K562 (cell line): Measurements from ENCODE around the gene ADD3.

Experiments
- EHMT2 ChIP-seq: fragments of 450-650 bp; IDR thresholded peaks from 2 replicates; pipeline ENCODE4 v1.6.1; 2018; ENCODE audit warnings: antibody characterized with exemption
- ELF1 ChIP-seq: fragments of 200-800 bp; sonication (Bioruptor generic); IDR thresholded peaks from 2 replicates; pipeline ENCODE4 v1.6.1; 2016; ENCODE audit warnings: missing genetic modification characterization, missing compliant biosample characterization
- JUNB ChIP-seq: fragments of 450-650 bp; formaldehyde crosslinking; conservative IDR thresholded peaks from 2 replicates; pipeline ENCODE4 v1.4.0; 2020; ENCODE audit warnings: mild to moderate bottlenecking
- NCOA1 ChIP-seq: fragments of 450-650 bp; IDR thresholded peaks from 2 replicates; pipeline ENCODE4 v1.6.1; 2016; ENCODE audit warnings: low read depth
- YY1 ChIP-seq, 3 experiments: IDR thresholded peaks; 2 replicates each; pipeline ENCODE4 v1.6.1; 2011; ENCODE audit warnings: low read length in 2 of 3, mild to moderate bottlenecking in 2 of 3, moderate library complexity in 2 of 3, borderline replicate concordance in 1 of 3, control low read depth in 1 of 3, low read depth in 1 of 3; ENCODE audit not compliant: insufficient read depth in 3 of 3, insufficient replicate concordance in 2 of 3, control insufficient read depth in 1 of 3, insufficient read length in 1 of 3; ENCODE audit errors: extremely low read depth in 1 of 3
- ZFX ChIP-seq: sonication (generic); formaldehyde crosslinking; IDR thresholded peaks from 2 replicates; pipeline ENCODE4 v1.8.0; 2022; ENCODE audit warnings: mild to moderate bottlenecking, missing genetic modification reagents, moderate library complexity
- TF ChIP-seq, protein P1 (sequence below): fragments of 250-450 bp; sonication (Bioruptor Pico); IDR thresholded peaks from 2 replicates; pipeline ENCODE4 v1.8.0; 2022; ENCODE audit warnings: moderate library complexity, mild to moderate bottlenecking, inconsistent platforms
- TF ChIP-seq, protein P2 (sequence below): sonication (generic); formaldehyde crosslinking; IDR thresholded peaks from 2 replicates; pipeline ENCODE4 v1.8.0; 2022; ENCODE audit warnings: mild to moderate bottlenecking, low read depth, missing genetic modification reagents
- TF ChIP-seq, protein P3 (sequence below): sonication (generic); formaldehyde crosslinking; IDR thresholded peaks from 2 replicates; pipeline ENCODE4 v1.8.0; 2022; ENCODE audit warnings: mild to moderate bottlenecking, missing genetic modification reagents, borderline replicate concordance
- TF ChIP-seq, protein P4 (sequence below): sonication (generic); formaldehyde crosslinking; IDR thresholded peaks from 2 replicates; pipeline ENCODE4 v1.8.0; 2022; ENCODE audit warnings: missing genetic modification reagents, mild to moderate bottlenecking, borderline replicate concordance
- TF ChIP-seq, protein P5 (sequence below): sonication (generic); formaldehyde crosslinking; IDR thresholded peaks from 2 replicates; pipeline ENCODE4 v1.9.0; 2022; ENCODE audit warnings: mild to moderate bottlenecking, missing genetic modification reagents
- TF ChIP-seq, protein P6 (sequence below), 3 experiments: IDR thresholded peaks in 2 of 3; conservative IDR thresholded peaks in 1 of 3; 2 replicates each; pipeline ENCODE4 v1.5.1; 2011 to 2012; ENCODE audit warnings: low read length in 3 of 3, mild to moderate bottlenecking in 3 of 3, control low read depth in 2 of 3, improper control_type of control experiment in 1 of 3, inconsistent platforms in 1 of 3, low read depth in 1 of 3, mixed read lengths in 1 of 3, moderate library complexity in 1 of 3; ENCODE audit not compliant: insufficient read depth in 2 of 3
- TF ChIP-seq, protein P7 (sequence below), 2 experiments: fragments of 450-650 bp in 1 of 2; sonication (generic) in 1 of 2; formaldehyde crosslinking; conservative IDR thresholded peaks; 2 replicates each; pipeline versions ENCODE4 v1.4.0 to v1.8.1; 2020 to 2022; ENCODE audit warnings: mild to moderate bottlenecking in 1 of 2, missing genetic modification reagents in 1 of 2

DNA sequence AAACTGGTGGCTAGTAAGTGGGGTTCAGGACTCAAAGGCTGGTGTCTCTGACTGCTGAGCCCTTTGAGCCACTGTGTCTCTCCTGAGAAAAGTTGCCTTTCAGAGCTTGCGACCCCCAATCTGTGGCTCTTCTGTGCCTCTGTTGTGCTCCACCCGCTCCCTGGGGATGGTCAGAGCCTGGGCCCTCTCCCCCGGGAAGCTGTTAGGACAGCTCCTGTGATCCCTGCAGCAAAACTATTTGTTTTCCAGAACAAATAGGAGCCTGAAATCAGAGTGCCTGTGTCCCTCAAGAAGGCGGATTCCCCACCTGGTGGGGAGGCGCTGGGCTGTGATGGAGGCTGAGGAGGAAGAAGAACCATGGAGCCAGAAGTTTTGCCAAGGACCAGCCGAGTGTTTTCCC lies 143.2 kb downstream of the ADD3 start:
- TF ChIP-seq NCOA1 = no peak
- TF ChIP-seq EHMT2 = no peak
- TF ChIP-seq, protein P1, sequence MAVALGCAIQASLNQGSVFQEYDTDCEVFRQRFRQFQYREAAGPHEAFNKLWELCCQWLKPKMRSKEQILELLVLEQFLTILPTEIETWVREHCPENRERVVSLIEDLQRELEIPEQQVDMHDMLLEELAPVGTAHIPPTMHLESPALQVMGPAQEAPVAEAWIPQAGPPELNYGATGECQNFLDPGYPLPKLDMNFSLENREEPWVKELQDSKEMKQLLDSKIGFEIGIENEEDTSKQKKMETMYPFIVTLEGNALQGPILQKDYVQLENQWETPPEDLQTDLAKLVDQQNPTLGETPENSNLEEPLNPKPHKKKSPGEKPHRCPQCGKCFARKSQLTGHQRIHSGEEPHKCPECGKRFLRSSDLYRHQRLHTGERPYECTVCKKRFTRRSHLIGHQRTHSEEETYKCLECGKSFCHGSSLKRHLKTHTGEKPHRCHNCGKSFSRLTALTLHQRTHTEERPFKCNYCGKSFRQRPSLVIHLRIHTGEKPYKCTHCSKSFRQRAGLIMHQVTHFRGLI (CRISPR knock-in tag) = no peak
- TF ChIP-seq, protein P2, sequence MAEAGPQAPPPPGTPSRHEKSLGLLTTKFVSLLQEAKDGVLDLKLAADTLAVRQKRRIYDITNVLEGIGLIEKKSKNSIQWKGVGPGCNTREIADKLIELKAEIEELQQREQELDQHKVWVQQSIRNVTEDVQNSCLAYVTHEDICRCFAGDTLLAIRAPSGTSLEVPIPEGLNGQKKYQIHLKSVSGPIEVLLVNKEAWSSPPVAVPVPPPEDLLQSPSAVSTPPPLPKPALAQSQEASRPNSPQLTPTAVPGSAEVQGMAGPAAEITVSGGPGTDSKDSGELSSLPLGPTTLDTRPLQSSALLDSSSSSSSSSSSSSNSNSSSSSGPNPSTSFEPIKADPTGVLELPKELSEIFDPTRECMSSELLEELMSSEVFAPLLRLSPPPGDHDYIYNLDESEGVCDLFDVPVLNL (CRISPR knock-in tag) = no peak
- TF ChIP-seq, protein P3, sequence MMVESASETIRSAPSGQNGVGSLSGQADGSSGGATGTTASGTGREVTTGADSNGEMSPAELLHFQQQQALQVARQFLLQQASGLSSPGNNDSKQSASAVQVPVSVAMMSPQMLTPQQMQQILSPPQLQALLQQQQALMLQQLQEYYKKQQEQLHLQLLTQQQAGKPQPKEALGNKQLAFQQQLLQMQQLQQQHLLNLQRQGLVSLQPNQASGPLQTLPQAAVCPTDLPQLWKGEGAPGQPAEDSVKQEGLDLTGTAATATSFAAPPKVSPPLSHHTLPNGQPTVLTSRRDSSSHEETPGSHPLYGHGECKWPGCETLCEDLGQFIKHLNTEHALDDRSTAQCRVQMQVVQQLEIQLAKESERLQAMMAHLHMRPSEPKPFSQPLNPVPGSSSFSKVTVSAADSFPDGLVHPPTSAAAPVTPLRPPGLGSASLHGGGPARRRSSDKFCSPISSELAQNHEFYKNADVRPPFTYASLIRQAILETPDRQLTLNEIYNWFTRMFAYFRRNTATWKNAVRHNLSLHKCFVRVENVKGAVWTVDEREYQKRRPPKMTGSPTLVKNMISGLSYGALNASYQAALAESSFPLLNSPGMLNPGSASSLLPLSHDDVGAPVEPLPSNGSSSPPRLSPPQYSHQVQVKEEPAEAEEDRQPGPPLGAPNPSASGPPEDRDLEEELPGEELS (CRISPR knock-in tag) = no peak
- TF ChIP-seq YY1 (IDR thresholded peaks at IDR 0.05; ENCODE audit: borderline replicate concordance in 1 of 3, control insufficient read depth in 1 of 3, extremely low read depth in 1 of 3, insufficient read depth in 3 of 3, insufficient read length in 1 of 3, insufficient replicate concordance in 2 of 3, low read depth in 1 of 3, low read length in 2 of 3) = no peak
- no peak for TF ChIP-seq JUNB (CRISPR knock-in tag)
- TF ChIP-seq ZFX (CRISPR knock-in tag) = no peak
- TF ChIP-seq, protein P4, sequence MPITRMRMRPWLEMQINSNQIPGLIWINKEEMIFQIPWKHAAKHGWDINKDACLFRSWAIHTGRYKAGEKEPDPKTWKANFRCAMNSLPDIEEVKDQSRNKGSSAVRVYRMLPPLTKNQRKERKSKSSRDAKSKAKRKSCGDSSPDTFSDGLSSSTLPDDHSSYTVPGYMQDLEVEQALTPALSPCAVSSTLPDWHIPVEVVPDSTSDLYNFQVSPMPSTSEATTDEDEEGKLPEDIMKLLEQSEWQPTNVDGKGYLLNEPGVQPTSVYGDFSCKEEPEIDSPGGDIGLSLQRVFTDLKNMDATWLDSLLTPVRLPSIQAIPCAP (CRISPR knock-in tag) = no peak
- TF ChIP-seq, protein P5, sequence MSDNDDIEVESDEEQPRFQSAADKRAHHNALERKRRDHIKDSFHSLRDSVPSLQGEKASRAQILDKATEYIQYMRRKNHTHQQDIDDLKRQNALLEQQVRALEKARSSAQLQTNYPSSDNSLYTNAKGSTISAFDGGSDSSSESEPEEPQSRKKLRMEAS (CRISPR knock-in tag) = no peak
- TF ChIP-seq, protein P6, sequence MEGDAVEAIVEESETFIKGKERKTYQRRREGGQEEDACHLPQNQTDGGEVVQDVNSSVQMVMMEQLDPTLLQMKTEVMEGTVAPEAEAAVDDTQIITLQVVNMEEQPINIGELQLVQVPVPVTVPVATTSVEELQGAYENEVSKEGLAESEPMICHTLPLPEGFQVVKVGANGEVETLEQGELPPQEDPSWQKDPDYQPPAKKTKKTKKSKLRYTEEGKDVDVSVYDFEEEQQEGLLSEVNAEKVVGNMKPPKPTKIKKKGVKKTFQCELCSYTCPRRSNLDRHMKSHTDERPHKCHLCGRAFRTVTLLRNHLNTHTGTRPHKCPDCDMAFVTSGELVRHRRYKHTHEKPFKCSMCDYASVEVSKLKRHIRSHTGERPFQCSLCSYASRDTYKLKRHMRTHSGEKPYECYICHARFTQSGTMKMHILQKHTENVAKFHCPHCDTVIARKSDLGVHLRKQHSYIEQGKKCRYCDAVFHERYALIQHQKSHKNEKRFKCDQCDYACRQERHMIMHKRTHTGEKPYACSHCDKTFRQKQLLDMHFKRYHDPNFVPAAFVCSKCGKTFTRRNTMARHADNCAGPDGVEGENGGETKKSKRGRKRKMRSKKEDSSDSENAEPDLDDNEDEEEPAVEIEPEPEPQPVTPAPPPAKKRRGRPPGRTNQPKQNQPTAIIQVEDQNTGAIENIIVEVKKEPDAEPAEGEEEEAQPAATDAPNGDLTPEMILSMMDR (IDR thresholded peaks at IDR 0.05 in 2 of 3, conservative IDR thresholded peaks at IDR 0.05 in 1 of 3; ENCODE audit: insufficient read depth in 2 of 3, low read depth in 1 of 3, low read length in 3 of 3) = no peak
- no peak for TF ChIP-seq ELF1 (tag)
- TF ChIP-seq, protein P7, sequence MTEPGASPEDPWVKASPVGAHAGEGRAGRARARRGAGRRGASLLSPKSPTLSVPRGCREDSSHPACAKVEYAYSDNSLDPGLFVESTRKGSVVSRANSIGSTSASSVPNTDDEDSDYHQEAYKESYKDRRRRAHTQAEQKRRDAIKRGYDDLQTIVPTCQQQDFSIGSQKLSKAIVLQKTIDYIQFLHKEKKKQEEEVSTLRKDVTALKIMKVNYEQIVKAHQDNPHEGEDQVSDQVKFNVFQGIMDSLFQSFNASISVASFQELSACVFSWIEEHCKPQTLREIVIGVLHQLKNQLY (CRISPR knock-in tag; conservative IDR thresholded peaks at IDR 0.05) = no peak
